ENCODE results near the gene SCIN. TPM values are rescaled to one million over a fixed set of nuclear protein-coding genes. Genes with fewer than 3 reads are reported as not detected.
"Not testable (repeated sequence)": the region's sequence is repeated elsewhere in the genome, so short reads cannot be mapped to it uniquely, and the experiment has no call there.

The SCIN gene
- total RNA-seq, 4 donors from 2014 or later, result under 0.01 to 6.5 (median 2.4) TPM

DNA sequence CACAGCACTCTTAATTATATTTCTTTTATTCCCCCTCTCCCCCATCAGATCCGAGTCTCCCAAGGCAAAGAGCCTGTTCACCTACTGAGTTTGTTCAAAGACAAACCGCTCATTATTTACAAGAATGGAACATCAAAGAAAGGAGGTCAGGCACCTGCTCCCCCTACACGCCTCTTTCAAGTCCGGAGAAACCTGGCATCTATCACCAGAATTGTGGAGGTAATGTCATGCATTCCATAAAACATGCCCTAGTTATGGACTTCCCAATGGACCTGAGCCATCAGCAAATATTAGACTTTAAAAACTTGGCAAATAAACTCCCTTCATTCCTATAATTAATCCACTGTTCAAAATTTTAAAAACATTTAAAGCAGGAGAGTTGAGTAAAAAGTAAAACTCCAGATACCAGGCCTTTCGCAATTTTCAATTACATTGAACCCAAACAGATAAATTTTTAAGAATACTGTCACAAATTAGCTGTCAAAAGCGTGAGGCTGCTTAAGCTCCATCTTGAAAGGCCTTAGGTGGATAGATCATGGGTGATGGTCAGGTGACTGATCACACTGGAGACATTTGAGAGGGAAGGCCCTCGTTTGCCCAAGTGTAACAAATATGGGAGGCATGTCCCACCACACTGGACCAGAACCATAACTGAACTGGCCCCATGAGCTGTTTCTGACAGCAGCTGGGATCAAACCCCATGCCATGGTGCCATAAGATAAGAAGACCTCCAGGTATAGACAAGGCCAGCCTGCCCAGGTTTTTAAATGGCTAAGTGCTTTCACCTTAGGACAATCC lies 70.0 kb downstream of the SCIN start:
- TF ChIP-seq, protein P1, sequence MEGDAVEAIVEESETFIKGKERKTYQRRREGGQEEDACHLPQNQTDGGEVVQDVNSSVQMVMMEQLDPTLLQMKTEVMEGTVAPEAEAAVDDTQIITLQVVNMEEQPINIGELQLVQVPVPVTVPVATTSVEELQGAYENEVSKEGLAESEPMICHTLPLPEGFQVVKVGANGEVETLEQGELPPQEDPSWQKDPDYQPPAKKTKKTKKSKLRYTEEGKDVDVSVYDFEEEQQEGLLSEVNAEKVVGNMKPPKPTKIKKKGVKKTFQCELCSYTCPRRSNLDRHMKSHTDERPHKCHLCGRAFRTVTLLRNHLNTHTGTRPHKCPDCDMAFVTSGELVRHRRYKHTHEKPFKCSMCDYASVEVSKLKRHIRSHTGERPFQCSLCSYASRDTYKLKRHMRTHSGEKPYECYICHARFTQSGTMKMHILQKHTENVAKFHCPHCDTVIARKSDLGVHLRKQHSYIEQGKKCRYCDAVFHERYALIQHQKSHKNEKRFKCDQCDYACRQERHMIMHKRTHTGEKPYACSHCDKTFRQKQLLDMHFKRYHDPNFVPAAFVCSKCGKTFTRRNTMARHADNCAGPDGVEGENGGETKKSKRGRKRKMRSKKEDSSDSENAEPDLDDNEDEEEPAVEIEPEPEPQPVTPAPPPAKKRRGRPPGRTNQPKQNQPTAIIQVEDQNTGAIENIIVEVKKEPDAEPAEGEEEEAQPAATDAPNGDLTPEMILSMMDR (IDR thresholded peaks at IDR 0.05), result no peak
- TF ChIP-seq POLR2A (IDR thresholded peaks at IDR 0.05), result no peak
- Histone ChIP-seq H3K27ac (no peak overlapping the region), H3K4me1 (no peaks in the 10 kb centered on the region), H3K4me3 (no peak overlapping the region), H3K9me3 (no peaks in the 10 kb centered on the region), H3K36me3 (no peaks in the 10 kb centered on the region), H3K27me3 (no peaks in the 10 kb centered on the region)
- intact Hi-C loops (cut with DNase I; ENCODE audit: low total_unique reads), result loop anchor here (10.0 kb wide), 1 partner anchor 624 kb away; no protein-coding TSS in a partner anchor
- no peak for DNase-seq

DNA sequence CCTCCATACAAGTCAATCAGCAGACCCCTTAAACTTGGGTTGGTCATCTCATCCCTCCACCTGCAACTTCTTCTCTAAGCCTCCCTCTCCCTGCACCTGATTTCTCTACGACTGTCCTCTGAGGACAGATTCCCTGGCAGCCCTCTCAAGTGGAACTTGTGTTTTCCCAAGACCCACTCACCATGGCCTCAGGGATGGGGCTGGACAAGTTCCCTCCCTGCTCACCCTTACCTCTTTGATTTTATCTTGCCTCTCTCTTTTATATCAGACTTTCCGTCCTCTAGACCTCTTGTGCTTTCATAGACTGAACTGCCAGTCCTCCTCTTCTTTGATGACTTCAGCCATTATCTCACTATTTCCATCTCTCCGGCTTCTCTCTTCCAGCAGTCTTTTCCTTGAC lies 70.7 kb downstream of the SCIN start:
- DNase-seq, result no peak
- H3K4me3 ChIP-seq, result no peak overlapping the region

DNA sequence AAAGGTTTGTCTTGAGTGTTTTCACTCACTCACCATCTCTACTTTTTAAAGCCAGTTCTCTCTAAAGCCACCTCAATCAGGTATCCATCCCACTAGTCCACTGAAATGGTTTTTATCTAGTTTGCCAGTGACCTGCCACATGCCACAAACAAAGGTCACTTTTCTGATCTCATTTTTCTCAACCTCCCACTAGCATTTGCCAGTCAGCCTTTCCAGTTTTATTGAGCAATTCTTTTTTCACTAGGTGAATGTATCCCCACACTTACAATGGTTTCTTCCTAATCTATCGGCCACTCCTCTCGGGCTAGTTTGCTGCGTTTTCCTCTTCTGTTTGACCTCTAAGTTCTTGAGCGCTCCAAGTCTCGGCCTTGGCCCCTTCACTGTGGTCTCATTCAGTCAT lies 72.0 kb downstream of the SCIN start:
- DNase-seq, result no peak
- H3K27ac ChIP-seq, result no peak overlapping the region
- intact Hi-C loops (cut with DNase I; ENCODE audit: low total_unique reads), result loop anchor here (10.0 kb wide), 1 partner anchor 622 kb away; no protein-coding TSS in a partner anchor
- no peaks in the 10 kb centered on the region for H3K4me1 ChIP-seq
- no peaks in the 10 kb centered on the region for H3K27me3 ChIP-seq
- H3K9me3 ChIP-seq, result no peaks in the 10 kb centered on the region
- no peaks in the 10 kb centered on the region for H3K36me3 ChIP-seq
- no peak for TF ChIP-seq POLR2A (IDR thresholded peaks at IDR 0.05)
- TF ChIP-seq, protein P1 (IDR thresholded peaks at IDR 0.05), result no peak
- no peak overlapping the region for H3K4me3 ChIP-seq

More for the DNA sequence above, 70.7 kb downstream of the SCIN start:
- H3K36me3 ChIP-seq, result no peaks in the 10 kb centered on the region
- no peaks in the 10 kb centered on the region for H3K9me3 ChIP-seq
- intact Hi-C loops (cut with DNase I; ENCODE audit: low total_unique reads), result loop anchor here (10.0 kb wide), 1 partner anchor 624 kb away; no protein-coding TSS in a partner anchor
- TF ChIP-seq, protein P1 (IDR thresholded peaks at IDR 0.05), result no peak
- no peak for TF ChIP-seq POLR2A (IDR thresholded peaks at IDR 0.05)
- H3K27me3 ChIP-seq, result no peaks in the 10 kb centered on the region
- H3K27ac ChIP-seq, result no peak overlapping the region
- no peaks in the 10 kb centered on the region for H3K4me1 ChIP-seq

DNA sequence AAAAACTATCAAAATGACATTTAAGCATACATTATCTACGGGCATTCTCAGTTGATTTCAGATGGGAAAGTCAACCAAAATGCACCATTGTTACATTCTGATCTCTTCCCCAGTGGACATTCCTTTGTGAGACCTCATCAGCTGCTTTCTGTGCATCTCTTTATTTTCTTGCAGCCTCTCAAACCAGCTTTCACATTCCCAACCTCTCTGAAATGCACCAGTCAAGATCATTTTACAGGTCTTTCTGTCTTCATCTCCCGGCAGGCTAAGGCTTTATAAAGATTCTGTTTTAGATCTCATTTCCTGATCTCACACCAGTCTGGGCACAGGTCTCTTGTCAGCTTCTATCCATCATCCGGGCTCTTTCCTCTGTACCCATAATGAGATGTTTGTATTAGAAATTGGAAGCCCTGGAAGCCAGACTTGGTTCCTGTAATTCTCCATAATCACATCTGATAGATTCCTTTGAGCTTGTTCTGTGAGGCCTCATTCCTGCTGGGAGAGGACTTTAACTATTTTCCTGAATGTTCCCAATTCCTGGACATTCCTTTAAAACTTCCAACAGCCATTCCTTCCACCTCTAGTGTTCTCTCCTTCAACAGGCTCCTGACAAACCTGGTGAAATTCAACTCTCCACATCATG lies 72.6 kb downstream of the SCIN start:
- no peak overlapping the region for H3K4me3 ChIP-seq
- H3K27ac ChIP-seq, result no peak overlapping the region
- no peak for TF ChIP-seq POLR2A (IDR thresholded peaks at IDR 0.05)
- TF ChIP-seq, protein P1 (IDR thresholded peaks at IDR 0.05), result no peak
- no peak for DNase-seq
- no peaks in the 10 kb centered on the region for H3K9me3 ChIP-seq
- H3K27me3 ChIP-seq, result no peaks in the 10 kb centered on the region
- H3K4me1 ChIP-seq, result no peaks in the 10 kb centered on the region
- no peaks in the 10 kb centered on the region for H3K36me3 ChIP-seq
- intact Hi-C loops (cut with DNase I; ENCODE audit: low total_unique reads), result loop anchor here (10.0 kb wide), 1 partner anchor 622 kb away; no protein-coding TSS in a partner anchor

DNA sequence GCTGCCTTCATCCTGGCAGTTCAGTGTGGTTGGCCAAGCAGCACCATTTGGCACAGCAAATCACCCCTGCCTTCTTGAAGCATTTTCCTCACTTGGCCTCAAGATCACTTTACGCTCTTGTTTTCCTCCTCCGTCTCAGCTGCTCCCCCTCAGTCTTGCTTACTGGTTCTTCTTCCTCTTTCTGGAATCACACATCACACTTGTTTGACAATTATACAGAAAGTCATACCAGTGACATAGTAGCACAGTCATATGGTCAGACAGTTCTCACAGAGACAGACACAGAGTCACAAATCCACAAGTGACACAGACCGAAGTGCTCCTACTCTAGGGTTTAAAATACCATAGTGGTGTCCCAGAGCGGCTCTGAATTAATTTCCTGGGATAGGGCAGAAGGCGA lies 73.1 kb downstream of the SCIN start:
- intact Hi-C loops (cut with DNase I; ENCODE audit: low total_unique reads), result loop anchor here (10.0 kb wide), 1 partner anchor 621 kb away; no protein-coding TSS in a partner anchor
- DNase-seq, result no peak
- H3K27ac ChIP-seq, result no peak overlapping the region
- no peak overlapping the region for H3K4me3 ChIP-seq
- no peaks in the 10 kb centered on the region for H3K4me1 ChIP-seq
- H3K9me3 ChIP-seq, result no peaks in the 10 kb centered on the region
- no peaks in the 10 kb centered on the region for H3K36me3 ChIP-seq
- TF ChIP-seq POLR2A (IDR thresholded peaks at IDR 0.05), result no peak
- TF ChIP-seq, protein P1 (IDR thresholded peaks at IDR 0.05), result no peak
- H3K27me3 ChIP-seq, result no peaks in the 10 kb centered on the region

DNA sequence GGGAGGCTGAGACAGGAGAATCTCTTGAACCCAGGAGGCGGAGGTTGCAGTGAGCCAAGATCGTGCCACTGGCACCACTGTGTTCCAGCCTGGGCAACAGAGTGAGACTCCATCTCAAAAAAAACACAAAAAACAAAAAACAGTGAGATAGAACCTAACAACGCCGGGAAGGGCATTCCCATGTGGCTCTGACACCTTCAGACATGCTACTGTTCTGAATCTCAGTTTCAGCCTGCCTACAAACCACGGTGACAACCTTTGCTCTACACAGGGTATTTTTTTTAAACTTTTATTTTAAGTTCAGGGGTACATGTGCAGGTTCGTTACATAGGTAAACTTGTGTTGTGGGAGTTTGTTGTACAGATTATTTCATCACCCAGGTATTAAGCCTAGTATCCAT lies 74.7 kb downstream of the SCIN start:
- intact Hi-C loops (cut with DNase I; ENCODE audit: low total_unique reads), result loop anchor here (10.0 kb wide), 1 partner anchor 620 kb away; no protein-coding TSS in a partner anchor

More for the DNA sequence above, 74.7 kb downstream of the SCIN start:
- not testable (repeated sequence) for H3K27me3 ChIP-seq, DNase-seq, H3K9me3 ChIP-seq, H3K4me1 ChIP-seq, H3K36me3 ChIP-seq, H3K27ac ChIP-seq, H3K4me3 ChIP-seq
